ENCODE measurements around the gene POLR2J2. TPM values are rescaled to one million over a fixed set of nuclear protein-coding genes. Genes with fewer than 3 reads are reported as not detected.
"Not testable (repeated sequence)": the region's sequence is repeated elsewhere in the genome, so short reads cannot be mapped to it uniquely, and the experiment has no call there.

Gene POLR2J2
- total RNA-seq, 2 donors from 2014 or later, result 17.7 to 72.2 TPM

DNA sequence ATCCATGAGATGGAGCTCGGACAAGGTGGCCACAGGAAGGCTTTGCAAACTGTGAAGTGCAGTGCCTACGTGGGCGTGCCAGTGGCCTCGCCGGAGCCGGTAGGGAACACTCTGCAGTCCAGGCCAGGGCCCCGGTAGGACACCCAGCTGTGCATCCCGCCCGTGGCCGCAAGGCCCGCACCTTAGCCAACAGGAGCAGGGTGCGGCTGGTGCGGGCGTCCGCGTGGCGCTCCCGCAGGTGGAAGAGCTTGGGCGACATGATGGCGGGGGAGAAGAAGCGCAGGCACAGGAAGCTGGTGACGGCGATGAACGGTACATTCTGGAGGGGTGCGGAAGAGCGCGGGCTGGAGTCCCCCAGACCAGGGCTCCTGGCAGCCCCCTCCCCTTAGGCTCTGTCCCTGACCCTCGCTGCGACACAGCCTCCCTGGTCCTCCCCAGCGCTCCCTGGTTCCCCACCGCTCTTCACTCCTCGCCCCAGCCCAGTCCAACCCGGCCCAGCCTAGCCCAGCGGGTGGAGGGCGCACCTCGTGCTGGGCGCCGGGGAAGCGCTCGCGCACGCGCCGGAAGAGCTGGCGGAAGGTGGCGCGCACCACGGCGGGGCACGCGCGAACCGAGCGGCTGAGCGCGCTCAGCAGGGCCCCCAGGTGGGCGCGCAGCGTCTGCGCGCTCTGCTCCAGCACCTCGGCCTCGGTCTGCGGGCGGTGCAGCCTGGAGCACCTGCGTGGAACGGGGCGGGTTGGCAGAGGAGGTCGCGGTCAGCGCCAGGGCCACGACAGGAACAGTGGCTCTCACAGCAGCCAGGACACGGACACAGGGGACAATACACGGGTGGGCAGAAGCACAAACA, 18.2 kb upstream of the POLR2J2 start:
- H3K27ac Mint-ChIP-seq; H3K27me3 Mint-ChIP-seq; H3K36me3 Mint-ChIP-seq; DNase-seq (ENCODE audit: low spot score); H3K4me1 Mint-ChIP-seq (ENCODE audit: low read depth in 2 of 2); H3K9me3 Mint-ChIP-seq; H3K4me3 Mint-ChIP-seq: not testable (repeated sequence)
- ATAC-seq, result peak; percentile 86 to 87

DNA sequence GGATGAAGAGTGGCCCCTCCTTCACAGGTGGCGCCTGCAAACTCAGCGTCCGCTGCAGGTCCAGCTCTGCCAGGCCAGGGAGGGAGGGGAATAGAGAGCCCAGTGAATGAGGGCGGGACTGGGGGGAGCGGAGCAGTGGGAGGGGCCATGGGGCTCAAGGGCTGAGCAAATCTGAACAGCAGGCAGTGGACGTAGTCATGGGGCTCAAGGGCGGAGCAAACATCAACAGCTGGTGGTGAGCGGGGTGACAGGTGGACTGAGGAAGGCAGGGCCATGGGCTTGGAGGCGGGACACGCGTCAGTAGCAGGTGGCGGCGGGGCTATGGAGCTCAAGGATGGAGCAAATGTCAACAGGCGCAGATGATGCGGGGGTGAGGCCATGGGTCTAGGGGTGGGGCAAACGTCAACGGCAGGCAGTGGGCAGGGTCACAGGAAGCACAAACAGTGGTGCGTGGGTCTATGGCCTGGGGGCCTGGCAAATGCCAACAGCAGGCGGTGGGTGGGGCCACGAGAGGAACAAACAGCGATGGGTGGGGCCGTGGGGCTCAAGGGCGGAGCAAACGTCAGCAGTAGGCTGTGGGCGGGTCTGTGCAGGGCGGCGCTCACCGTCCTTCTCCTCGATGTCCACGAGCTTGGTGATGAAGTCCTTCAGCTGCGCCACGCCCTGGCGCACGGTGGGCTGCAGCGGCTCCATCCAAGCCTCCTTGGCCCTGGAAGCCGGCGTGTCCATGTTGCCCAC, 17.0 kb upstream of the POLR2J2 start:
- not testable (repeated sequence) for H3K4me3 Mint-ChIP-seq; H3K27ac Mint-ChIP-seq; H3K27me3 Mint-ChIP-seq; DNase-seq (ENCODE audit: low spot score); H3K9me3 Mint-ChIP-seq; H3K4me1 Mint-ChIP-seq (ENCODE audit: low read depth in 2 of 2); H3K36me3 Mint-ChIP-seq
- ATAC-seq, result peak; percentile 83 to 88

DNA sequence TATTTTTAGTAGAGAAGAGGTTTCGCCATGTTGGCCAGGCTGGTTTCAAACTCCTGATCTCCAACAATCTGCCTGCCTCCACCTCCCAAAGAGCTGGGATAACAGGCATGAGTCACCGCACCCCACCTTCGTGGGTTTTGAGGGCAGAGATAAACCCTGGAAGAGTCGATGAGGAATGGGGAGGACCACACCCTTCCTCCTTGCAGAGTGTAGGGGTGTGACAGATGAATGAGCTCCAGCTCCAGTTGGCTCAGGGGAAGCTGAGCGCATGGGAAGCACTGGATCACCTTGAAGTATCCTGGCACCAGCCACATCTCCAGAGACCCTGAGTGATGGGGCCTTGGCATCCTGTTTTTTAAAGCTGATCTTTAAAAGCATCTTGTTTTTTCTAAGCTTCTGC, 11.1 kb upstream of the POLR2J2 start:
- not testable (repeated sequence) for DNase-seq (ENCODE audit: low spot score); H3K4me3 Mint-ChIP-seq; ATAC-seq; H3K27ac Mint-ChIP-seq; H3K9me3 Mint-ChIP-seq; H3K36me3 Mint-ChIP-seq; H3K4me1 Mint-ChIP-seq (ENCODE audit: low read depth in 2 of 2); H3K27me3 Mint-ChIP-seq

DNA sequence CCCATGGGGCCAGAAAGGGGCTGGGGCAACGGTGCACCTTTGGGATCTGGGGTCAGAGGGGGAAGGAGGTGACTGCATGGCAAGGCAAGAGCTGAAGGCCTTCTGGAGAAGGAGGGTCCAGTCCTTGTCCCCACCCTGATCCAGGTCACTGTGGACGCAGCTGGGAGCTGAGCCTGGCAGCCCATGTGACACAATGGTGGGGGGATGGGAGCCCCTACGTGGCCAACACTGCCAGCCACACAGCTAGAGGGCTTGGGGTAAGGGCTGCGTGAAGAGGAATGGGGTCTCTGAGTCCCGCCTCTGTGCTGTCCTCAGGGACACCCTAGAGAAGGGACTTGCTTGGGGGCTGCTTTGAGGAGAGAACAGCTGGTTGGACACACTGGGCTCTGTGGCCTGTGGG, 9.3 kb upstream of the POLR2J2 start:
- DNase-seq (ENCODE audit: low spot score); H3K27me3 Mint-ChIP-seq; H3K4me3 Mint-ChIP-seq; H3K36me3 Mint-ChIP-seq; H3K9me3 Mint-ChIP-seq; H3K4me1 Mint-ChIP-seq (ENCODE audit: low read depth in 2 of 2); H3K27ac Mint-ChIP-seq: not testable (repeated sequence)
- peak in 1 of 2 donors; percentile 4 for ATAC-seq

DNA sequence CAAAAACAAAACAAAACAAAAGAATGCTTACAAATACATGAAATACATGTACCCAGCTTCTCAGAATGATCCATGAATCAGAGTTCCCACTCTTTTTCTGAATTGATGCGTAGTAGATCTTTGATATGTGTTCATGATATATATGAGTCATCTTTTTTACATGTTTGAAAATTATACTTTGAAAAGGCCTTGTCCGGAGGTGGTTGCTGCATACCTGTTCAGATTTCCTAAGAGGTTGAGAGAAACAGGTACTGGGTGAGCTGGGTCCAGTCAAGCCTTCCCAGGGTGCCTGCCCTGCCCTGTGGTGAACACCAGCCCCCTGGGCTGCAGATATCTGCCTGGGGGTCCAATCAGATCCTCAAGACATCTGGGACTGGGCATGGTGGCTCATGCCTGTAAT, 4.1 kb upstream of the POLR2J2 start:
- DNase-seq (ENCODE audit: low spot score); H3K27me3 Mint-ChIP-seq; H3K4me3 Mint-ChIP-seq; ATAC-seq; H3K4me1 Mint-ChIP-seq (ENCODE audit: low read depth in 2 of 2); H3K27ac Mint-ChIP-seq; H3K36me3 Mint-ChIP-seq; H3K9me3 Mint-ChIP-seq: not testable (repeated sequence)

DNA sequence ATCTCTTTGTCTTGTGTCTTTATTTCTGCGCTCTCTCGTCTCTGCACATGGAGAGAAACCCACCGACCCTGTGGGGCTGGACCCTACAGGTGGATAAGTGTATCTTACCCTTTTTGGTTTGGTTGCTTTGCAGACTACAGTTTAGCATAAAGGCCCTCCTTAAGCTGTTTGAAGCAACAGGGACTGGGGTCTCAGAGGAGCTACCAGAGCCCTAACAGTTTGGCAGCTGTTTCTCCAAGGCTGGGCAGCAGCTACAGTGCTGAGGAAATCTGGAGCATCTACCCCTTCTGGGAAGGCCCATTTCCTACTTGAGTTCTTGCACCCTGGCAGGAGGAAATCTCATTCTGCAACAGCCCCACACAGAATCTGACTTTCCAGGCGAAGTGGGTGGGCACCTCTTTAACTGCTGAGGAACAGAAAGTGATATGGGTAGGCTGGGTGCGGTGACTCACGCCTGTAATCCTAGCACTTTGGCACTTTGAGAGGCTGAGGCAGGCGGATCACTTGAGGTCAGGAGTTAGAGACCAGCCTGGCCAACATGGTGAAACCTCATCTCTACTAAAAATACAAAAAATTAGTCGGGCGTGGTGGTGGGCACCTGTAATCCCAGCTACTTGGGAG, 2.1 kb upstream of the POLR2J2 start:
- not testable (repeated sequence) for DNase-seq (ENCODE audit: low spot score); H3K36me3 Mint-ChIP-seq; H3K27ac Mint-ChIP-seq; H3K4me1 Mint-ChIP-seq (ENCODE audit: low read depth in 2 of 2); H3K27me3 Mint-ChIP-seq; ATAC-seq; H3K4me3 Mint-ChIP-seq; H3K9me3 Mint-ChIP-seq

DNA sequence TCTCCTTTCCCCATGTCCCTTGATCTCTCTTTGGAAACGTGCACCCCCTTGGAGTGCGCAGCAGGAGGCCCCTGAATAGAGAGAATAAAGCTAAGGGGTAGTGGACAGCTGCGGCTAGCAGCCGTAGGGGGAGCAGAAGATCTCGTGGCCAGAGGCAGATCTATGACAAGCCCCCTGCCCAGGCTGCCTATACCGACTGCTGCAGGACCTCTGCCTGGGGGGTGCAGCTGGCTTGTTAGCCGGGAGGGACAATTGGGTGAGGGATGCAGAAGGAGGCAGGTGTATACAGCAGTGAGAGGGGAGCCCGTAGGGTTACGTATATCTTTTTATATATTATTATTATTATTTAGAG, 469 bp upstream of the POLR2J2 start:
- H3K4me3 Mint-ChIP-seq; H3K9me3 Mint-ChIP-seq; DNase-seq (ENCODE audit: low spot score); H3K36me3 Mint-ChIP-seq; H3K27ac Mint-ChIP-seq; H3K4me1 Mint-ChIP-seq (ENCODE audit: low read depth in 2 of 2); H3K27me3 Mint-ChIP-seq: not testable (repeated sequence)
- peak in 1 of 2 donors; percentile 21 for ATAC-seq

DNA sequence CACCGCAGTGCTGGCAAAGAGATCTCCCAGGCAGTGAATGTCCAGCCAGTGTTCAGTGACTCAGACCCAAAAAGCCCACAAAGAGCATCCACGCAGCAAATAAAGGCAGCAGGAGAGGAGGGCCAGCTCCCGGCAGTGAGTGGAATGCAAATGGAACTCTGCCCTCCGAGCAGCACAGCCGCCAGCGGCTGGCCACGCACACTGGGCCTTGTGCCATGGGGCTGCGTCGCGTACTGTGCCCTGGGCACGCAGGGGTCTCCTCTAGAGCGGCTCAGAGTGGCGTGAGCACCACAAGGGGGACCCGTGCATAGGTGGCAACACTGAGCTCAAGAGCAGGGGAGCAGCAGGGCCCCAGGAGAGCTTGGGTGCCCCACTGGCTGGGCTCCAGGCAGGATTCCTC, 3.9 kb downstream of the POLR2J2 start:
- H3K27ac Mint-ChIP-seq; H3K36me3 Mint-ChIP-seq; H3K4me3 Mint-ChIP-seq; H3K4me1 Mint-ChIP-seq (ENCODE audit: low read depth in 2 of 2); ATAC-seq; H3K9me3 Mint-ChIP-seq; DNase-seq (ENCODE audit: low spot score); H3K27me3 Mint-ChIP-seq: not testable (repeated sequence)

DNA sequence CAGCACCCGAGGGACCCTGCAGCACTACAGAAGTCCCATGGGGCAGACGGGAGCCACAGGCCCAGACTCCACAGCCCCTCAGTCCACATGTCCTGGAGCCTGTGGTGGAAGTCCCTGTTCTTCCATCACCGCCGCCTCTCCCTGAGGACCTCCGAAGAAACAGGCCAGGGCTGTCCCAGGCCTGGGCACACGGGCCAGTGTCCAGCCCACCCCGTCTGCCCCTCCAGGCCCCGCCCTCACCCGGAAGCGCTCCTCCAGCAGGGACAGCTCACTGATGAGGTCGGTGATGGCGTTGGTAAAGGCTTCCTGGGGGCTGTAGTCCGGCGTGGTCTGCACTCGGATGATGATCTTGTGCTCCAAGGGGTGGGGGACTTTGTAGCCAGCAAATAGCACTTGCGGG, 4.6 kb downstream of the POLR2J2 start:
- not testable (repeated sequence) for ATAC-seq; H3K36me3 Mint-ChIP-seq; H3K27me3 Mint-ChIP-seq; DNase-seq (ENCODE audit: low spot score); H3K27ac Mint-ChIP-seq; H3K9me3 Mint-ChIP-seq; H3K4me1 Mint-ChIP-seq (ENCODE audit: low read depth in 2 of 2); H3K4me3 Mint-ChIP-seq

DNA sequence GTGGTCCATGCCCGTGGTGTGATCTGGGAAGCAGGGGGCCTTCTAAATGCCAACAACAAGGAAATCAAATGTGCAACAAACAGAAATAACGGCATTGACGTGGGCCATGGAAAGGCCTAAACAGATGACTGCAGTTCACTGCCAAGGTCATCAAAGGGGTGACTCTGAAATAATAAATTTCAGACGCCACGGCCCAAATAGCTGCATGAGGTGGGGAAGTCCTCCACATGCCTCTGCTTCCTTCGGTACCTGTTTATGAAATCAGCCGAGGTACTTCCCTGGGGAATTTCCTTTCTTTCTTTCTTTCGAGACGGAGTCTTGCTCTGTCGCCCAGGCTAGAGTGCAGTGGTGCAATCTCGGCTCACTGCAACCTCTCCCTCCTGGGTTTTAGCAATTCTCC, 6.7 kb downstream of the POLR2J2 start:
- H3K27ac Mint-ChIP-seq; H3K4me3 Mint-ChIP-seq; ATAC-seq; H3K9me3 Mint-ChIP-seq; H3K4me1 Mint-ChIP-seq (ENCODE audit: low read depth in 2 of 2); H3K27me3 Mint-ChIP-seq; DNase-seq (ENCODE audit: low spot score); H3K36me3 Mint-ChIP-seq: not testable (repeated sequence)

DNA sequence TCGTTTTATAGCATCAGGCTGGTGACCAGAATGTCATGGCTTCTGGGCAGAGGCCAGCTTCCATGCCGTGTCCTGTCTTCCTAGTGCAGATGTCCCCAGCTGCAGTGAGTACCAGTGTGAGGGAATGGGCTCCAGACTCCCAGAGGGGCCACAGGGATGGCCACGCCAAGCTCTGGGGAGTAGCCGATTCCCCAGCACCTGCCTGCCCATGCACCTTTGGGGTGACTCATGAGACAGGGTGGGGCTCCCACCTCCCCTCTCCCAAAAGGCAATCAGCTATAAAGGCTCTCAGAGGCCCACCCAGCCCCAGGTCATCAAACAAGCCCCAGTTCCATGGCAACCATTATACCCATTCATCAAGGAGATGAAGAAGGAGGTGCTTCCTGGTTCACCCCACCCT, 21.5 kb downstream of the POLR2J2 start, which contains the start of gene SPDYE2B:
Gene SPDYE2B, plus strand, starts transcription at position 396 of the 400 bp plus-strand sequence. CDS start 2,030 bp downstream, outside the sequence.
- H3K36me3 Mint-ChIP-seq; H3K27me3 Mint-ChIP-seq; H3K27ac Mint-ChIP-seq; H3K4me1 Mint-ChIP-seq (ENCODE audit: low read depth in 2 of 2); H3K4me3 Mint-ChIP-seq; DNase-seq (ENCODE audit: low spot score); H3K9me3 Mint-ChIP-seq: not testable (repeated sequence)
- ATAC-seq, result peak in 1 of 2 donors; percentile 54

DNA sequence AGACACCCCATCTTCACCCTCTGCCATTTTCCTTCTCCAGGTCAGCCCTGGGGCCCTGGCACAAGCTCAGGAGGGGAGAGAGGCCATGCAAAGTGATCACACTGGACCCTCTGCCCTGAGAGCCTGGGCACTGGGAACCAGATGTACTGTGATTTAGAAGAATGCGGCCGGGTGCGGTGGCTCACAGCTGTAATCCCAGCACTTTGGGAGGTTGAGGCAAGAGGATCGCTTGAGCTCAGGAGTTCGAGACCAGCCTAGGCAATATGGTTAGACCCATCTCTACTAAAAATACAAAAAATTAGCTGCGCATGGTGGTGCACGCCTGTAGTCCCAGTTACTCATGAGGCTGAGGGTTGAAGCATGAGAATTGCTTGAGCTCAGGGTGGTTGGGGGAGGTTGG, 23.6 kb downstream of the POLR2J2 start:
- ATAC-seq, result peak in 1 of 2 donors; percentile 28
- H3K4me3 Mint-ChIP-seq; DNase-seq (ENCODE audit: low spot score); H3K36me3 Mint-ChIP-seq; H3K4me1 Mint-ChIP-seq (ENCODE audit: low read depth in 2 of 2); H3K9me3 Mint-ChIP-seq; H3K27me3 Mint-ChIP-seq; H3K27ac Mint-ChIP-seq: not testable (repeated sequence)

DNA sequence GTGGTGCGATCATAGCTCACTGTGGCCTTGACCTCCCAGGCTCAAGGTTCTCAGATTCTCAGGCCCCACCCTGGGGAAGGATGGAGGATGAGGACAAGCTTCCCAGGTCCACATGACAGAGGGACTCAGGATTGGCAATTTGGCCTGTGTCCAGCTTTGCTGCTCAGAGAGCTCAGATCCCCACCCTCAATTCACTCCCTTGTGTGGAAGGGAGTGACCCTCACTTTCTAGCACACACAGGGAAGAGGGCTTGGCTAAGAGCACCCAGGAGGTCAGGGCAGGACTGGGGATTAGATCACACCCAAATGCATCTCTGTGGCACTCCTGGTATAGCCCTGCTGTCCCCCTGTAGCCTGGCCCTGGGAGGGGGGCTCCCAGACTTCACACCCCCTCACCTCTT, 28.1 kb downstream of the POLR2J2 start:
- not testable (repeated sequence) for H3K4me1 Mint-ChIP-seq (ENCODE audit: low read depth in 2 of 2); H3K27ac Mint-ChIP-seq; DNase-seq (ENCODE audit: low spot score); H3K36me3 Mint-ChIP-seq; ATAC-seq; H3K4me3 Mint-ChIP-seq; H3K27me3 Mint-ChIP-seq; H3K9me3 Mint-ChIP-seq

DNA sequence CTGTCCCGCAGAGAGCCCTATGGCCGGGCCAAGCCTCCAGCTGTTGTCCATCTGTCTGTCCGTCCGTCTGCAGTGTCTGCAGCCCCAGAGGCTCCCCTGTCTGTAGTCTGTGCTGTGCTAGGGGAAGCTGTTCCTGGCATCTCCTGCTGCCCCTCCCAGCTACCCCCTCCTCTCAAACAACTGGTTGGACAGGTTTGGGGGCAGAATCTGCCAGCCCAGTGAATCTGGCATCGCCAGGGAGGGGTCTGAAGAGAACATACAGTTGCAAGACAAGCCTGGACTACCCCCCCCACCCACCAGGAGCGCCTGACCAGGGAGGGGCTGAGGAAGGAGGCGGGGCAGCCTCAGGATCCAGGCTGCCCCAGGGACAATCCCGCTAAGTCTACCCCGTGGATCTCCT, 28.8 kb downstream of the POLR2J2 start, which contains the start of gene UPK3BL1:
Gene UPK3BL1, minus strand, starts transcription at position 101 of the 400 bp plus-strand sequence. Its CDS starts 50 bp downstream, at position 51.
- DNase-seq (ENCODE audit: low spot score); H3K4me1 Mint-ChIP-seq (ENCODE audit: low read depth in 2 of 2); H3K9me3 Mint-ChIP-seq; ATAC-seq; H3K27me3 Mint-ChIP-seq; H3K27ac Mint-ChIP-seq; H3K4me3 Mint-ChIP-seq; H3K36me3 Mint-ChIP-seq: not testable (repeated sequence)

Measured in natural killer cell treated with Interleukin-12 subunit alpha and Interleukin-12 subunit beta and Interleukin-15 and Interleukin-18, amount 100 ng/mL, for 72 hours (primary cell).